ENCODE results near the gene RNF4.

RNF4 gene

GRCh38 chr4:2441393-2442174 lies 27.3 kb upstream of the RNF4 start:
- DNase-seq (ENCODE audit: low read depth in 1 of 2, low spot score in 1 of 2), result peak in 1 of 2 experiments; percentile 77
- no peaks in the 10 kb centered on the region for H3K27me3 ChIP-seq (ENCODE audit: insufficient read depth, poor library complexity, severe bottlenecking)
- no peak overlapping the region for H3K4me3 ChIP-seq (replicated peaks; ENCODE audit: insufficient read depth, low read length)
- TF ChIP-seq SPI1 (IDR thresholded peaks at IDR 0.05; ENCODE audit: borderline replicate concordance, low read depth), result no peak
- TF ChIP-seq, protein P1, sequence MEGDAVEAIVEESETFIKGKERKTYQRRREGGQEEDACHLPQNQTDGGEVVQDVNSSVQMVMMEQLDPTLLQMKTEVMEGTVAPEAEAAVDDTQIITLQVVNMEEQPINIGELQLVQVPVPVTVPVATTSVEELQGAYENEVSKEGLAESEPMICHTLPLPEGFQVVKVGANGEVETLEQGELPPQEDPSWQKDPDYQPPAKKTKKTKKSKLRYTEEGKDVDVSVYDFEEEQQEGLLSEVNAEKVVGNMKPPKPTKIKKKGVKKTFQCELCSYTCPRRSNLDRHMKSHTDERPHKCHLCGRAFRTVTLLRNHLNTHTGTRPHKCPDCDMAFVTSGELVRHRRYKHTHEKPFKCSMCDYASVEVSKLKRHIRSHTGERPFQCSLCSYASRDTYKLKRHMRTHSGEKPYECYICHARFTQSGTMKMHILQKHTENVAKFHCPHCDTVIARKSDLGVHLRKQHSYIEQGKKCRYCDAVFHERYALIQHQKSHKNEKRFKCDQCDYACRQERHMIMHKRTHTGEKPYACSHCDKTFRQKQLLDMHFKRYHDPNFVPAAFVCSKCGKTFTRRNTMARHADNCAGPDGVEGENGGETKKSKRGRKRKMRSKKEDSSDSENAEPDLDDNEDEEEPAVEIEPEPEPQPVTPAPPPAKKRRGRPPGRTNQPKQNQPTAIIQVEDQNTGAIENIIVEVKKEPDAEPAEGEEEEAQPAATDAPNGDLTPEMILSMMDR (IDR thresholded peaks at IDR 0.05; ENCODE audit: insufficient read depth, low read length), result peak; percentile 93
- no peak overlapping the region for H3K27ac ChIP-seq (replicated peaks)

DNA sequence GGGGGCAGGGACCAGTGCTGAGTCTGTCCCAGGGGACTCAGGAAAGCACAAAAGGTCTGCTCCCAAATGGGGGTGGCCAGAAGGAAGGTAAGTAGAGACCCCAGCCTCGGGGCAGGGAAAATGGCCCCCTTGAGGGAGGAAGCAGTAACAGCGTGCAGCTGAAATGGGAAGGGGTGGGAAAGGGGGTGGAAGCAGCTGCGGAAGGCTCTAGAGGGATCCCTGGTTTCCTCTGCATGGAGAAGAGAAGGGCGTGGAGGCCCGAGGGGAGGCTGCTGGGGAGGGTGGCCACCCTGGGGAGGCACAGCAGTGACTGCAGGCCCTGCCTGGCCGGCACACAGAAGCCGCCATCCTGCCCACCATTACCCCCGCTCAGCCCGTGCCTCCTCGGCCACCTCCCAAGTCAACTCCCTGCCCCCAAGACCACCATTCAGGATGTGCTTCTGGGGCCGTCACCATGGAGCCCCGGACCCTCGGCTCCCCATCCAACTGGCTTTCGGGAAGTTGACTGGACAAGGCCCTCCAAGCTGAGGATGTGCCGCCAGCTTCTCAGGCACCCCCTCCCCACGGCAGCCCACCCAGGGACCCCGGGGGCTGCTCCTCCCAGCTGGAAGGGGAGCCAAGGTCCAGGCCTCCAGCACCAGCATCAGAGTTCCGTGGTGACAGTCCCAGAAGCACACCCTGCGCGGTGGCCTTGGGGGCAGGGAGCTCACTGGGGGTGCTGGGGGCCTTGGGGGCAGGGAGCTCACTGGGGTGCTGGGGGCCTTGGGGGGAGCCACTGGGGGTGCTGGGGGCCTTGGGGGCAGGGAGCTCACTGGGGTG lies 26.5 kb upstream of the RNF4 start:
- TF ChIP-seq GABPA (IDR thresholded peaks at IDR 0.05; ENCODE audit: low read depth), result no peak
- no peak for TF ChIP-seq REST (IDR thresholded peaks at IDR 0.05; ENCODE audit: insufficient replicate concordance, low read depth)
- TF ChIP-seq, protein P1 (IDR thresholded peaks at IDR 0.05; ENCODE audit: insufficient read depth, low read length), result no peak
- no peak for TF ChIP-seq SPI1 (IDR thresholded peaks at IDR 0.05; ENCODE audit: borderline replicate concordance, low read depth)
- TF ChIP-seq POLR2AphosphoS5 (IDR thresholded peaks at IDR 0.05; ENCODE audit: low read depth), result no peak
- Histone ChIP-seq H3K27me3 (ENCODE audit: insufficient read depth, poor library complexity, severe bottlenecking) (no peaks in the 10 kb centered on the region), H3K4me3 (replicated peaks; ENCODE audit: insufficient read depth, low read length) (no peak overlapping the region), H3K27ac (replicated peaks) (no peak overlapping the region)
- no peak for DNase-seq (ENCODE audit: low read depth in 1 of 2, low spot score in 1 of 2)

GRCh38 chr4:2443061-2443730 lies 25.7 kb upstream of the RNF4 start:
- Histone ChIP-seq H3K27me3 (ENCODE audit: insufficient read depth, poor library complexity, severe bottlenecking) (no peaks in the 10 kb centered on the region), H3K27ac (replicated peaks) (no peak overlapping the region), H3K4me3 (replicated peaks; ENCODE audit: insufficient read depth, low read length) (no peak overlapping the region)
- TF ChIP-seq POLR2AphosphoS5 (IDR thresholded peaks at IDR 0.05; ENCODE audit: low read depth) (no peak), GABPA (IDR thresholded peaks at IDR 0.05; ENCODE audit: low read depth) (no peak), SPI1 (IDR thresholded peaks at IDR 0.05; ENCODE audit: borderline replicate concordance, low read depth) (no peak), REST (IDR thresholded peaks at IDR 0.05; ENCODE audit: insufficient replicate concordance, low read depth) (no peak)
- TF ChIP-seq, protein P1 (IDR thresholded peaks at IDR 0.05; ENCODE audit: insufficient read depth, low read length), result no peak
- DNase-seq (ENCODE audit: low read depth in 1 of 2, low spot score in 1 of 2), result no peak

Data from HL-60 (cell line).